WTC11 (cell line): Measurements from ENCODE around the gene NR4A3. TPM values are rescaled to one million over a fixed set of nuclear protein-coding genes. Genes with fewer than 3 reads are reported as not detected.
A peak's percentile ranks its signal among the peaks of the same experiment; 100 is the strongest.

Experiments used
- ATAC-seq: fragments of 200-7000 bp; cut with Tn5 transposase; 2 replicates; pipeline ENCODE4 v1.10.0; 2021; ENCODE audit warnings: mild to moderate bottlenecking, moderate library complexity
- CTCF ChIA-PET: fragments of 300-600 bp; sonication (Branson Sonifier 250); formaldehyde crosslinking; loops from one replicate; lab custom pipeline; 2021; ENCODE audit warnings: antibody characterized with exemption; lab: Charles Lee
- POLR2A ChIA-PET: fragments of 350-600 bp; sonication (Branson Sonifier 250); formaldehyde crosslinking; loops from one replicate; lab custom pipeline; 2021; ENCODE audit warnings: antibody characterized with exemption; lab: Charles Lee
- DNase-seq: peaks from one replicate; pipeline ENCODE4 v3.0.0; 2021; ENCODE audit warnings: low spot score
- H3K27ac Mint-ChIP-seq: 2 replicates; pipeline ENCODE4 v1.8.0; 2021; ENCODE audit warnings: mixed read lengths
- H3K27me3 Mint-ChIP-seq: 2 replicates; pipeline ENCODE4 v1.8.0; 2021; ENCODE audit warnings: low read depth, mild to moderate bottlenecking, moderate library complexity, mixed read lengths
- H3K36me3 Mint-ChIP-seq: 2 replicates; pipeline ENCODE4 v1.8.0; 2021; ENCODE audit warnings: mixed read lengths
- H3K4me1 Mint-ChIP-seq: 2 replicates; pipeline ENCODE4 v1.8.0; 2022; ENCODE audit warnings: mixed read lengths
- H3K4me3 Mint-ChIP-seq: 2 replicates; pipeline ENCODE4 v1.8.0; 2021; ENCODE audit warnings: mild to moderate bottlenecking, moderate library complexity, mixed read lengths
- H3K9me3 Mint-ChIP-seq: 2 replicates; pipeline ENCODE4 v1.8.0; 2021; ENCODE audit warnings: mixed read lengths
- ATF1 ChIP-seq: sonication (generic); formaldehyde crosslinking; IDR thresholded peaks from 2 replicates; pipeline ENCODE4 v1.8.1; 2023; ENCODE audit warnings: mild to moderate bottlenecking, moderate library complexity, missing genetic modification reagents
- FOXK1 ChIP-seq: sonication (generic); formaldehyde crosslinking; IDR thresholded peaks from 2 replicates; pipeline ENCODE4 v1.8.0; 2022; ENCODE audit warnings: mild to moderate bottlenecking, moderate library complexity, missing genetic modification reagents
- HMGA2 ChIP-seq: fragments of 250-450 bp; sonication (Bioruptor Pico); IDR thresholded peaks from 2 replicates; pipeline ENCODE4 v1.4.0; 2021; ENCODE audit warnings: mild to moderate bottlenecking, moderate library complexity
- JUN ChIP-seq: sonication (generic); formaldehyde crosslinking; IDR thresholded peaks from 2 replicates; pipeline ENCODE4 v1.8.0; 2023; ENCODE audit warnings: mild to moderate bottlenecking, missing genetic modification reagents
- NR3C1 ChIP-seq: sonication (generic); formaldehyde crosslinking; conservative IDR thresholded peaks from 2 replicates; pipeline ENCODE4 v1.8.1; 2023; ENCODE audit warnings: low read depth, mild to moderate bottlenecking, missing genetic modification reagents
- PREB ChIP-seq: sonication (generic); formaldehyde crosslinking; IDR thresholded peaks from 2 replicates; pipeline ENCODE4 v1.8.1; 2022; ENCODE audit warnings: mild to moderate bottlenecking, missing genetic modification reagents, moderate library complexity, borderline replicate concordance
- PRRX2 ChIP-seq: fragments of 250-450 bp; sonication (Bioruptor Pico); IDR thresholded peaks from 2 replicates; pipeline ENCODE4 v1.8.0; 2021; ENCODE audit warnings: mild to moderate bottlenecking
- RELA ChIP-seq: sonication (generic); formaldehyde crosslinking; IDR thresholded peaks from 2 replicates; pipeline ENCODE4 v1.8.1; 2022; ENCODE audit warnings: missing genetic modification reagents, mild to moderate bottlenecking, borderline replicate concordance
- TEAD4 ChIP-seq: sonication (generic); formaldehyde crosslinking; IDR thresholded peaks from 2 replicates; pipeline ENCODE4 v1.8.0; 2022; ENCODE audit warnings: mild to moderate bottlenecking, missing genetic modification reagents
- ZNF219 ChIP-seq: sonication (generic); formaldehyde crosslinking; IDR thresholded peaks from 2 replicates; pipeline ENCODE4 v1.8.0; 2023; ENCODE audit warnings: missing genetic modification reagents, mild to moderate bottlenecking, borderline replicate concordance
- ZNF232 ChIP-seq: sonication (generic); formaldehyde crosslinking; IDR thresholded peaks from 2 replicates; pipeline ENCODE4 v1.8.0; 2022; ENCODE audit warnings: mild to moderate bottlenecking, missing genetic modification reagents
- ZNF263 ChIP-seq: sonication (generic); formaldehyde crosslinking; IDR thresholded peaks from 2 replicates; pipeline ENCODE4 v1.8.1; 2022; ENCODE audit warnings: low read depth, mild to moderate bottlenecking, moderate library complexity, missing genetic modification reagents
- ZNF396 ChIP-seq: fragments of 250-450 bp; sonication (Bioruptor Pico); IDR thresholded peaks from 2 replicates; pipeline ENCODE4 v1.8.0; 2021; ENCODE audit warnings: mild to moderate bottlenecking, moderate library complexity, borderline replicate concordance
- total RNA-seq: library from RNA; stranded (reverse); gene quantifications from 3 replicates; pipeline ENCODE4 v1.2.3, GENCODE V29; 2021
- TF ChIP-seq, protein P1 (sequence below): sonication (generic); formaldehyde crosslinking; IDR thresholded peaks from 2 replicates; pipeline ENCODE4 v1.8.0; 2022; ENCODE audit warnings: mild to moderate bottlenecking, missing genetic modification reagents
- TF ChIP-seq, protein P2 (sequence below): sonication (generic); formaldehyde crosslinking; IDR thresholded peaks from 2 replicates; pipeline ENCODE4 v1.8.1; 2022; ENCODE audit warnings: mild to moderate bottlenecking, moderate library complexity, missing genetic modification reagents
- TF ChIP-seq, protein P3 (sequence below): sonication (generic); formaldehyde crosslinking; IDR thresholded peaks from 2 replicates; pipeline ENCODE4 v1.8.1; 2023; ENCODE audit warnings: mild to moderate bottlenecking, missing genetic modification reagents
- TF ChIP-seq, protein P4 (sequence below): sonication (generic); formaldehyde crosslinking; IDR thresholded peaks from 2 replicates; pipeline ENCODE4 v1.8.1; 2022; ENCODE audit warnings: low read depth, missing genetic modification reagents, borderline replicate concordance
- TF ChIP-seq, protein P5 (sequence below): fragments of 250-450 bp; sonication (Bioruptor Pico); IDR thresholded peaks from 2 replicates; pipeline ENCODE4 v2.1.2; 2022; ENCODE audit warnings: mild to moderate bottlenecking, moderate library complexity

The NR4A3 gene
- total RNA-seq, 1 experiment from 2014 or later, result 0.57 TPM

- ChIA-PET CTCF (interaction anchor here (2.1 kb wide), 1 partner anchor 188 kb away, joined by 6 read pairs; no protein-coding TSS in a partner anchor), POLR2A (no interaction called here)
- Mint-ChIP-seq H3K36me3 (no peaks in the 10 kb centered on the region), H3K27ac (no peak overlapping the region), H3K4me1 (peaks cover 43% of the 10 kb centered on the region), H3K27me3 (peaks cover 81% of the 10 kb centered on the region), H3K4me3 (peak overlapping the region; percentile 73), H3K9me3 (no peaks in the 10 kb centered on the region)
- TF ChIP-seq PRRX2 (CRISPR knock-in tag) (no peak), PREB (no peak), NR3C1 (no peak), ZNF263 (CRISPR knock-in tag) (no peak), ZNF219 (CRISPR knock-in tag) (no peak)
- ATAC-seq, result no peak
- no peak for DNase-seq
These were observed 1.3 kb downstream of the NR4A3 start for GRCh38 chr9:99822806-99823591.

DNA sequence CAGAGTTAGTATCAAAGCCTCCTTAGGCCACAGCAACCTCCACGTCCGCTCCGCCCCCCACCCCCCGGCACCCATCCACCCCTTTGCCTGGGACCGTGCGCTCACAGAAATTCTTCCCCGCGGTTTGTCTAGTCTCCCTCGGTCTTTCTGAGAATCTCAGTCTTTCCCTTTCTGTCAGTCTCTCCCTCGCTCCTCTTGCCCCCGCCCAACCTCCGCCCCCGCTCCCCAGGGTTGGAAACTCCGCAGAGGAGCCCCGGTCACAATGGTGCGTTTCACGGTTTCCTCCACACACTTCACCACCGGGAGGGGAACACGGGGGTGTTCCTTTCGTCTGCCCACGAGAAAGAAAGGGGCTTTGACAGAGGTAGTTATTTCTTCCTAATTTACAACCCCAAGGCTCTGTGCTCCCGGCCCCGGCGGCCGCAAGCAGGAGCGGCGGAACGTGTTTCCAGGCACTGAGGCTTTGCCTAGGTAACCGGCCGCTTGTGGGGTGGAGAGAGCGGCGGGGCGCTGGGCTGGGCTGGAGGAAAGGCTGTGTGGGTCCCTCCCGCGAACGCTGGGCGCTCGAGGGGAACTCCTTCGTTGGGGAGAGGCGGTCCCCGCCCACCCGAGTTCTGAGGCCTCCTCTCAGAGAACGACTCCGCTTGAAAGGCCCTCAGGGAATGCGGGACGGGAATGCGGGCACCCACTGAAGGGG lies 2.1 kb downstream of the NR4A3 start:
- peak overlapping the region; percentile 73 for H3K4me3 Mint-ChIP-seq
- ATAC-seq (no peak), DNase-seq (peak; percentile 41)
- no peak overlapping the region for H3K27ac Mint-ChIP-seq
- H3K27me3 Mint-ChIP-seq, result peaks cover 88% of the 10 kb centered on the region
- TF ChIP-seq ZNF232 (CRISPR knock-in tag) (no peak), PREB (no peak)
- H3K4me1 Mint-ChIP-seq, result peaks cover 38% of the 10 kb centered on the region
- ChIA-PET POLR2A (interaction anchor here (1.4 kb wide), 1 partner anchor 12 kb away, joined by 3 read pairs; no protein-coding TSS in a partner anchor), CTCF (interaction anchor here (0.6 to 1.9 kb wide), 26 partner anchors 10 to 651 kb away, joined by 3 to 19 read pairs (median 4); partner anchors contain the start of gene STX17)
- H3K9me3 Mint-ChIP-seq, result no peaks in the 10 kb centered on the region
- H3K36me3 Mint-ChIP-seq, result no peaks in the 10 kb centered on the region

DNA sequence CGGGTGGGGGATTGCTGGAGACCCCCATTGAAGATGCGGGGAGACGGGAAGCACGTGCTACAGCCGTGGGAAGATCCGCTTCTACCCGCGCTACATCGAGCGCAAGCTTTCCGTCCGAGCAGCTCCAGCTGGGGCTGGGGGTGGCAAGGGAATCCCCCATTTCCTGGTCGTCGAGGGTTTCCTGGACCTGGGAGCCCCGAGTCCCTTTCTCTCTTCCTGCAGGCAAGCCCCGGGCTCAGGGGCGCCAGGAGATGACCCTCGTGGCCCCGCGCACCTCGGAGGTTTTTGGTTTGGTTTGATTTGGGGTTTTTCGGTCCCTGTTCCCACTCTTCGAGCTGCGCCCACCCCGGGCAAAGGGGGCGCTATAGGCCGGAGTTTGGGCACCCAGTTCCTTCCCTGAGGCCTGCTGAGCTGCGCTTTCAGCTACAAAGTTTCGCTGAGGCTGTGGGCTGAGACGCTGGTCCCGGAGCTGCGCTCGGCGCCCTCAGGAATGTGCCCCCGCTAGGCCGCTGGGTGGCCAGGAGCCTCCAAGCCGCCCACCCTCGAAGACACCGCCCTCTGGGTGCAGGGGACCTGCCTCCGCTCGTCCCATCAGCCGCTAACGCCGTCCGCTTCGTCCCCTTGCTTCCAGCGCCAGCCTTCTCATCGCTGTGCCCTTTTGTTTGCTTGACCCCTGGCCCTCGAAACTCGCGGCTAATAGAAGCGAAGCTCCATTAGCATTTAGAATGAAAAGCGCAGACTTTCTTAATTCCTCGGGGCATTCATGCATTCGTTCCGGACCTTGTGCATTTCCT lies 2.9 kb downstream of the NR4A3 start:
- H3K27ac Mint-ChIP-seq, result no peak overlapping the region
- no peaks in the 10 kb centered on the region for H3K36me3 Mint-ChIP-seq
- CTCF ChIA-PET, result interaction anchor here (0.5 to 1.9 kb wide), 43 partner anchors 9 to 652 kb away, joined by 3 to 19 read pairs (median 4); partner anchors contain the start of genes ALG2, ERP44, INVS and SEC61B
- POLR2A ChIA-PET, result interaction anchor here (0.9 to 1.4 kb wide), 2 partner anchors 11 to 59 kb away, joined by 3 to 4 read pairs; no protein-coding TSS in a partner anchor
- H3K27me3 Mint-ChIP-seq, result peaks cover 95% of the 10 kb centered on the region
- peak; percentile 88 for DNase-seq
- H3K4me1 Mint-ChIP-seq, result peaks cover 42% of the 10 kb centered on the region
- peak overlapping the region; percentile 73 for H3K4me3 Mint-ChIP-seq
- H3K9me3 Mint-ChIP-seq, result no peaks in the 10 kb centered on the region
- ATAC-seq, result peak; percentile 11
- TF ChIP-seq TEAD4 (0 out of 2 replicates have a peak, but pooled peaks have one; percentile 17), ATF1 (CRISPR knock-in tag) (no peak), HMGA2 (CRISPR knock-in tag) (peak; percentile 8; the same call in 1 of the 2 replicates), RELA (no peak), ZNF396 (CRISPR knock-in tag) (no peak), FOXK1 (CRISPR knock-in tag) (0 out of 2 replicates have a peak, but pooled peaks have one; percentile 26), JUN (CRISPR knock-in tag) (0 out of 2 replicates have a peak, but pooled peaks have one; percentile 46)
- TF ChIP-seq, protein P1, sequence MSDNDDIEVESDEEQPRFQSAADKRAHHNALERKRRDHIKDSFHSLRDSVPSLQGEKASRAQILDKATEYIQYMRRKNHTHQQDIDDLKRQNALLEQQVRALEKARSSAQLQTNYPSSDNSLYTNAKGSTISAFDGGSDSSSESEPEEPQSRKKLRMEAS, result peak; percentile 58; the same call in 1 of the 2 replicates
- TF ChIP-seq, protein P2, sequence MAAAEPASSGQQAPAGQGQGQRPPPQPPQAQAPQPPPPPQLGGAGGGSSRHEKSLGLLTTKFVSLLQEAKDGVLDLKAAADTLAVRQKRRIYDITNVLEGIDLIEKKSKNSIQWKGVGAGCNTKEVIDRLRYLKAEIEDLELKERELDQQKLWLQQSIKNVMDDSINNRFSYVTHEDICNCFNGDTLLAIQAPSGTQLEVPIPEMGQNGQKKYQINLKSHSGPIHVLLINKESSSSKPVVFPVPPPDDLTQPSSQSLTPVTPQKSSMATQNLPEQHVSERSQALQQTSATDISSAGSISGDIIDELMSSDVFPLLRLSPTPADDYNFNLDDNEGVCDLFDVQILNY (CRISPR knock-in tag), result no peak
- TF ChIP-seq, protein P3, sequence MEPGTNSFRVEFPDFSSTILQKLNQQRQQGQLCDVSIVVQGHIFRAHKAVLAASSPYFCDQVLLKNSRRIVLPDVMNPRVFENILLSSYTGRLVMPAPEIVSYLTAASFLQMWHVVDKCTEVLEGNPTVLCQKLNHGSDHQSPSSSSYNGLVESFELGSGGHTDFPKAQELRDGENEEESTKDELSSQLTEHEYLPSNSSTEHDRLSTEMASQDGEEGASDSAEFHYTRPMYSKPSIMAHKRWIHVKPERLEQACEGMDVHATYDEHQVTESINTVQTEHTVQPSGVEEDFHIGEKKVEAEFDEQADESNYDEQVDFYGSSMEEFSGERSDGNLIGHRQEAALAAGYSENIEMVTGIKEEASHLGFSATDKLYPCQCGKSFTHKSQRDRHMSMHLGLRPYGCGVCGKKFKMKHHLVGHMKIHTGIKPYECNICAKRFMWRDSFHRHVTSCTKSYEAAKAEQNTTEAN, result no peak
- TF ChIP-seq, protein P4, sequence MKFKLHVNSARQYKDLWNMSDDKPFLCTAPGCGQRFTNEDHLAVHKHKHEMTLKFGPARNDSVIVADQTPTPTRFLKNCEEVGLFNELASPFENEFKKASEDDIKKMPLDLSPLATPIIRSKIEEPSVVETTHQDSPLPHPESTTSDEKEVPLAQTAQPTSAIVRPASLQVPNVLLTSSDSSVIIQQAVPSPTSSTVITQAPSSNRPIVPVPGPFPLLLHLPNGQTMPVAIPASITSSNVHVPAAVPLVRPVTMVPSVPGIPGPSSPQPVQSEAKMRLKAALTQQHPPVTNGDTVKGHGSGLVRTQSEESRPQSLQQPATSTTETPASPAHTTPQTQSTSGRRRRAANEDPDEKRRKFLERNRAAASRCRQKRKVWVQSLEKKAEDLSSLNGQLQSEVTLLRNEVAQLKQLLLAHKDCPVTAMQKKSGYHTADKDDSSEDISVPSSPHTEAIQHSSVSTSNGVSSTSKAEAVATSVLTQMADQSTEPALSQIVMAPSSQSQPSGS, result no peak
- TF ChIP-seq, protein P5, sequence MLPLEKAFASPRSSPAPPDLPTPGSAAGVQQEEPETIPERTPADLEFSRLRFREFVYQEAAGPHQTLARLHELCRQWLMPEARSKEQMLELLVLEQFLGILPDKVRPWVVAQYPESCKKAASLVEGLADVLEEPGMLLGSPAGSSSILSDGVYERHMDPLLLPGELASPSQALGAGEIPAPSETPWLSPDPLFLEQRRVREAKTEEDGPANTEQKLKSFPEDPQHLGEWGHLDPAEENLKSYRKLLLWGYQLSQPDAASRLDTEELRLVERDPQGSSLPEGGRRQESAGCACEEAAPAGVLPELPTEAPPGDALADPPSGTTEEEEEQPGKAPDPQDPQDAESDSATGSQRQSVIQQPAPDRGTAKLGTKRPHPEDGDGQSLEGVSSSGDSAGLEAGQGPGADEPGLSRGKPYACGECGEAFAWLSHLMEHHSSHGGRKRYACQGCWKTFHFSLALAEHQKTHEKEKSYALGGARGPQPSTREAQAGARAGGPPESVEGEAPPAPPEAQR (CRISPR knock-in tag), result no peak
